Measurements from ENCODE around the gene CSF3R. TPM values are rescaled to one million over a fixed set of nuclear protein-coding genes. Genes with fewer than 3 reads are reported as not detected.

CSF3R gene
- total and polyA plus RNA-seq, 9 of the 15 experiments (the other 6 are each of a cell fraction or from before 2014, with no cell fraction given), result 0.21 to 0.86 (median 0.40) TPM; not detected in 1

DNA sequence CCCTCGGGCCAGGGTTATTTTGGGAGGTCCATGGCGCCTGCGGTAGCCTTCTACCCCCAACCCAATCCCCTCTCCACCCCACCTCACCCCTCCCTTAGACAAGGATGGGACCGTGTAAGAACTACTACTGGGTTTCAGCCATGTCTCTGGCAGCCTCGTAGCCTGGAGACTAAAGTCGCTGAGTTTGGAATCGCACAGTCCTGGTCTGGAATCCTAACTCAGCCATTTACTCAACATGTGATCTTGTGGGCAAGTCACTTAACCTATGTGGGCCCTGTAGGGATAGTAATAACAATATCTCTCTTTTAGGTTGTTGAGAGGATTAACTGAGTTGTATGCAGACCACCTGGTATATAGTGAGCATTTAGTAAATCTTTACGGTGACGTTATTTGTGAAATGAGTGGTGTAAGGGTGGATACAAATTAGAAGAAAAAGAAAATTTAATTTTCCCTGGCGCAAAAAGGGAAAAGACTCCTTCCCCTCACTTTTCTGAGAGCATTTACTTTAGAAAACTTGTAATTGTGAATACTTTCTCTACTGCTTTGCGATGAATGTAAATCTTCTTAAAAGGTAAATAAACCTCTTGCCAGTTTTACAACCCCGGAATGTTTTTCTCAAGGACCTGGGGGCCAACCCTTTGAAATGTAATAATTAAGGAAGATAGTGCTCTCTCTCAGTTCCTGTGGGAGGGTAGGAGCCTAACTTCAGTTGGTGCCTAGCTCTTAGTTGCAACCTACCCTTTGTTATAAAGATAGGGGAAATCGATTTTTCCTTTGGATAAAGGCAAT is 17.9 kb downstream of the CSF3R start (continued):
- TF ChIP-seq ZBTB17 (CRISPR knock-in tag; IDR thresholded peaks at IDR 0.05) (no peak), RERE (CRISPR knock-in tag; IDR thresholded peaks at IDR 0.05; ENCODE audit: borderline replicate concordance) (no peak), ELK3 (CRISPR knock-in tag; IDR thresholded peaks at IDR 0.05) (peak; percentile 67; the same call in 1 of the 2 replicates), ELF4 (CRISPR knock-in tag; IDR thresholded peaks at IDR 0.05) (0 out of 2 replicates have a peak, but pooled peaks have one; percentile 5), MITF (IDR thresholded peaks at IDR 0.05) (no peak), FOXA1 (IDR thresholded peaks at IDR 0.05; ENCODE audit: borderline replicate concordance) (no peak), ZNF274 (IDR thresholded peaks at IDR 0.05; ENCODE audit: borderline replicate concordance, low read depth, low read length) (no peak), RBM39 (optimal IDR thresholded peaks at IDR 0.05; ENCODE audit: low read depth, low read length) (no peak), SPI1 (IDR thresholded peaks at IDR 0.05; ENCODE audit: borderline replicate concordance, low read depth, low read length) (no peak), MED1 (CRISPR knock-in tag; IDR thresholded peaks at IDR 0.05; ENCODE audit: borderline replicate concordance) (no peak), CCNT2 (IDR thresholded peaks at IDR 0.05; ENCODE audit: borderline replicate concordance, extremely low read depth, insufficient read length, low read depth, low read length) (no peak), ZNF165 (CRISPR knock-in tag; IDR thresholded peaks at IDR 0.05; ENCODE audit: borderline replicate concordance) (no peak)

Data from K562 (cell line).